Measurements from ENCODE around the gene CCR2. TPM values are rescaled to one million over a fixed set of nuclear protein-coding genes. Genes with fewer than 3 reads are reported as not detected.

CCR2 gene
- total and polyA plus RNA-seq, 12 donors = 0.30 to 5.6 (median 0.80) TPM

DNA sequence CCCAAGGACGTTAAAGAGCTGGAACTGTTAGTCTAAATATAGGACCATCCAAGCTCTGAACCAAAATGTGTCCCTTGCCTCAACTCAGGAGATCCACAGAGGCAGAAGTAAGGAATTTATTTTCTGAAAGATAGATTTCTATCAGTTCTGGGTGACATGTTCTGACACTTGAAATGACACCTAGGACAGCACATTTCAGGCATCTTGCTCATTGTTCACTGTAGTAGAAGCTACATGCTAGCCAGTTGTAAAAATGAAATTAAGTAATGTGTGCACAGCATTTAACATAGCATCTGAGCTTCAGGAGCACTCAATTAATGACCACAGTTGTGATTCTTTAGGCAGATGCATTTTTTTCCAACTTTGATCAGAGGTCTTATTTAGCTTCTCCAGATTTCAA, 567 bp downstream of the CCR2 start:
- TF ChIP-seq POLR2A (IDR thresholded peaks at IDR 0.05) = no peak
- TF ChIP-seq, protein P1, sequence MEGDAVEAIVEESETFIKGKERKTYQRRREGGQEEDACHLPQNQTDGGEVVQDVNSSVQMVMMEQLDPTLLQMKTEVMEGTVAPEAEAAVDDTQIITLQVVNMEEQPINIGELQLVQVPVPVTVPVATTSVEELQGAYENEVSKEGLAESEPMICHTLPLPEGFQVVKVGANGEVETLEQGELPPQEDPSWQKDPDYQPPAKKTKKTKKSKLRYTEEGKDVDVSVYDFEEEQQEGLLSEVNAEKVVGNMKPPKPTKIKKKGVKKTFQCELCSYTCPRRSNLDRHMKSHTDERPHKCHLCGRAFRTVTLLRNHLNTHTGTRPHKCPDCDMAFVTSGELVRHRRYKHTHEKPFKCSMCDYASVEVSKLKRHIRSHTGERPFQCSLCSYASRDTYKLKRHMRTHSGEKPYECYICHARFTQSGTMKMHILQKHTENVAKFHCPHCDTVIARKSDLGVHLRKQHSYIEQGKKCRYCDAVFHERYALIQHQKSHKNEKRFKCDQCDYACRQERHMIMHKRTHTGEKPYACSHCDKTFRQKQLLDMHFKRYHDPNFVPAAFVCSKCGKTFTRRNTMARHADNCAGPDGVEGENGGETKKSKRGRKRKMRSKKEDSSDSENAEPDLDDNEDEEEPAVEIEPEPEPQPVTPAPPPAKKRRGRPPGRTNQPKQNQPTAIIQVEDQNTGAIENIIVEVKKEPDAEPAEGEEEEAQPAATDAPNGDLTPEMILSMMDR (IDR thresholded peaks at IDR 0.05) = no peak
- no peaks in the 10 kb centered on the region for H3K36me3 ChIP-seq (replicated peaks in 1 of 2)
- no peak overlapping the region for H3K4me3 ChIP-seq
- peaks cover 0 to 3% of the 10 kb centered on the region in 2 donors for H3K4me1 ChIP-seq (replicated peaks in 1 of 2)
- peak overlapping the region in 1 of 5 donors; percentile 2 for H3K27ac ChIP-seq
- 17 to 54% (median 33%) methylated on average over 1 of the region's 1 CpG for WGBS, 4 donors
- no peak for DNase-seq
- no peaks in the 10 kb centered on the region for H3K9me3 ChIP-seq (replicated peaks in 1 of 3)
- peaks cover 5% of the 10 kb centered on the region for H3K27me3 ChIP-seq
- intact Hi-C loops (cut with DNase I) = no loop called here

DNA sequence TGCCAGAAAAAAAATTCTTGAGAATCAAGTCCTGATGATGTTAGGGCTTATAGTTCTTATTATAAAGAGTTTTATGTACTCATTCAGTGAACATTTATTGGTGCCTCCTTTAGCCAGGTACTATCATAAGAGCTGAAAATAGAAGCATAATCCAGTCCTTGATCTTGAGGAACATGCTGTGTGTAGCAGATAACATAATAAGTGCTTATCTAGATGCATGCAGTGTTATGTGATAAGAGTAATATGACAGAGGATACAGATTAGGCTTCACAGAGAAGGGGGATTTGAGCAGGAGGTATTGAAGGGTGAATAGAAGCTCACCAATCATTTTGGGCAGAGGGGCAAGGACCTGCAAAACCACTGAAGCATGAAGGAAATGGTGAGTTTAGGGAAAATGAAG, 1.1 kb downstream of the CCR2 start:
- Histone ChIP-seq H3K27ac (no peak overlapping the region), H3K36me3 (replicated peaks in 1 of 2) (no peaks in the 10 kb centered on the region), H3K9me3 (replicated peaks in 1 of 3) (no peaks in the 10 kb centered on the region), H3K4me3 (no peak overlapping the region), H3K4me1 (replicated peaks in 1 of 2) (peaks cover 0 to 3% of the 10 kb centered on the region in 2 donors), H3K27me3 (peaks cover 5% of the 10 kb centered on the region)
- intact Hi-C loops (cut with DNase I) = no loop called here
- TF ChIP-seq, protein P1 (IDR thresholded peaks at IDR 0.05) = no peak
- no peak for TF ChIP-seq POLR2A (IDR thresholded peaks at IDR 0.05)
- no peak for DNase-seq

GRCh38 chr3:46356276-46356675, 2.4 kb downstream of the CCR2 start:
- Histone ChIP-seq H3K36me3 (replicated peaks in 1 of 2) (no peaks in the 10 kb centered on the region), H3K9me3 (replicated peaks in 1 of 3) (no peaks in the 10 kb centered on the region), H3K27me3 (peaks cover 5% of the 10 kb centered on the region), H3K4me1 (replicated peaks in 1 of 2) (peaks cover 0 to 3% of the 10 kb centered on the region in 2 donors), H3K4me3 (no peak overlapping the region), H3K27ac (no peak overlapping the region)
- TF ChIP-seq, protein P1 (IDR thresholded peaks at IDR 0.05) = no peak
- no peak for TF ChIP-seq POLR2A (IDR thresholded peaks at IDR 0.05)
- 40 to 55% (median 46%) methylated on average over 3 of the region's 3 CpGs for WGBS, 4 donors
- no peak for DNase-seq
- intact Hi-C loops (cut with DNase I) = no loop called here

GRCh38 chr3:46356909-46357308, 3.0 kb downstream of the CCR2 start:
- WGBS, 4 donors = 68 to 78% (median 73%) methylated on average over 4 of the region's 4 CpGs
- peaks cover 0 to 3% of the 10 kb centered on the region in 2 donors for H3K4me1 ChIP-seq (replicated peaks in 1 of 2)
- no peaks in the 10 kb centered on the region for H3K9me3 ChIP-seq (replicated peaks in 1 of 3)
- DNase-seq = no peak
- H3K27ac ChIP-seq = no peak overlapping the region
- no peaks in the 10 kb centered on the region for H3K36me3 ChIP-seq (replicated peaks in 1 of 2)
- peaks cover 5% of the 10 kb centered on the region for H3K27me3 ChIP-seq
- no peak for TF ChIP-seq POLR2A (IDR thresholded peaks at IDR 0.05)
- TF ChIP-seq, protein P1 (IDR thresholded peaks at IDR 0.05) = no peak
- H3K4me3 ChIP-seq = no peak overlapping the region
- intact Hi-C loops (cut with DNase I) = no loop called here
